Measurements from ENCODE around the gene HBP1.

DNA sequence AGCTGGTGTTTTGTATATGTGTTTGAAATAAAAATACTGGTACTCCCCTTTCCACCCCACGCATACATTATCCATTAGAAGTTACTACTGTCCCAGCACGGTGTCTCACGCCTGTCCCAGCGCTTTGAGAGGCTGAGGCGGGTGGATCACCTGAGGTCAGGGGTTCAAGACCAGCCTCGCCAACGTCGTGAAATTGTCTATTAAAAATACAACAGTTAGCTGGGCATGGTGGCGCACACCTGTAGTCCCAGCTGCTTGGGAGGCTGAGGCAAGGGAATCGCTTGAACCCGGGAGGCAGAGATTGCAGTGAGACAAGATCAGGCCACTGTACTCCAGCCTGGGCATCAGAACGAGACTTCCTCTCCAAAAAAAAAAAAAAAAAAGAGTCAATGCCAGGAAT lies 2.7 kb downstream of the HBP1 start:
- TF ChIP-seq RCOR1 (IDR thresholded peaks at IDR 0.05; ENCODE audit: insufficient replicate concordance, low read length) (no peak), USF2 (IDR thresholded peaks at IDR 0.05; ENCODE audit: low read depth, low read length) (no peak), CTCF (conservative IDR thresholded peaks at IDR 0.05; ENCODE audit: low read depth, low read length) (no peak), FOS (IDR thresholded peaks at IDR 0.05; ENCODE audit: low read depth, low read length) (no peak), BHLHE40 (IDR thresholded peaks at IDR 0.05; ENCODE audit: low read depth, low read length) (no peak), MAFK (IDR thresholded peaks at IDR 0.05; ENCODE audit: low read depth, low read length) (no peak), RAD21 (IDR thresholded peaks at IDR 0.05; ENCODE audit: low read length) (no peak)

Data from IMR-90 (cell line).